HepG2 (cell line): ENCODE data around the gene LRRC3. TPM values are rescaled to one million over a fixed set of nuclear protein-coding genes. Genes with fewer than 3 reads are reported as not detected.

Experiments used
- JDP2 ChIP-seq: sonication (generic); formaldehyde crosslinking; IDR thresholded peaks from 2 replicates; pipeline ENCODE4 v1.8.1; 2022; ENCODE audit warnings: missing genetic modification reagents, borderline replicate concordance
- KDM5A ChIP-seq: fragments of 200-600 bp; sonication (generic); IDR thresholded peaks from 2 replicates; pipeline ENCODE4 v1.7.0; 2018; ENCODE audit warnings: antibody characterized with exemption, mild to moderate bottlenecking, low read length, borderline replicate concordance
- KLF16 ChIP-seq, 2 experiments: sonication (generic) in 1 of 2; formaldehyde crosslinking in 1 of 2; IDR thresholded peaks; 2 replicates each; pipeline versions ENCODE4 v1.6.1 to v1.8.0; 2016 to 2023; ENCODE audit warnings: missing genetic modification reagents in 2 of 2, missing compliant biosample characterization in 1 of 2
- MTA3 ChIP-seq: sonication (generic); formaldehyde crosslinking; IDR thresholded peaks from 2 replicates; pipeline ENCODE4 v1.4.0; 2020; ENCODE audit warnings: missing genetic modification reagents
- SSRP1 ChIP-seq: IDR thresholded peaks from 2 replicates; pipeline ENCODE4 v1.6.1; 2016; ENCODE audit warnings: control low read depth
- ZKSCAN5 ChIP-seq: sonication (generic); formaldehyde crosslinking; IDR thresholded peaks from 2 replicates; pipeline ENCODE4 v1.5.1; 2020; ENCODE audit warnings: mild to moderate bottlenecking, missing genetic modification reagents
- ZNF256 ChIP-seq: sonication (generic); formaldehyde crosslinking; conservative IDR thresholded peaks from 2 replicates; pipeline ENCODE4 v1.4.0; 2020; ENCODE audit warnings: missing genetic modification reagents
- ZNF747 ChIP-seq: sonication (generic); formaldehyde crosslinking; IDR thresholded peaks from 2 replicates; pipeline ENCODE4 v1.8.1; 2023; ENCODE audit warnings: missing genetic modification reagents, mild to moderate bottlenecking, borderline replicate concordance
- polyA plus RNA-seq, 8 experiments: library from polyadenylated mRNA; depleted of rRNA in 3 of 8; stranded (reverse) in 7 of 8; unstranded in 1 of 8; fragments of >200 nt; fragmentation: Illumina TruSeq in 4 of 8; extraction: Trizol in 4 of 8; gene quantifications; 2 replicates each; pipeline versions ENCODE4 v1.2.1 to v1.2.3, GENCODE V29; 2011 to 2016; ENCODE audit warnings: low read depth in 4 of 8, missing spikeins in 1 of 8, mixed read lengths in 1 of 8; ENCODE audit not compliant: insufficient read depth in 1 of 8
- total RNA-seq, 5 experiments: library from RNA; depleted of rRNA; stranded (reverse); fragments of >200 nt; fragmentation: Illumina TruSeq; extraction: Trizol; gene quantifications; 2 replicates each; pipeline ENCODE4 v1.2.3, GENCODE V29; 2016; ENCODE audit warnings: low read depth in 1 of 5
- TF ChIP-seq, protein P1 (sequence below): sonication (generic); formaldehyde crosslinking; IDR thresholded peaks from 2 replicates; pipeline ENCODE4 v1.4.0; 2020; ENCODE audit warnings: missing genetic modification reagents
- TF ChIP-seq, protein P2 (sequence below): sonication (generic); formaldehyde crosslinking; IDR thresholded peaks from 2 replicates; pipeline ENCODE4 v1.9.0; 2021; ENCODE audit warnings: mild to moderate bottlenecking, missing genetic modification reagents
- TF ChIP-seq, protein P3 (sequence below): sonication (generic); formaldehyde crosslinking; IDR thresholded peaks from 2 replicates; pipeline ENCODE4 v1.8.0; 2022; ENCODE audit warnings: missing genetic modification reagents, mild to moderate bottlenecking, moderate library complexity, borderline replicate concordance
- TF ChIP-seq, protein P4 (sequence below): IDR thresholded peaks from 2 replicates; pipeline ENCODE4 v1.6.1; 2016; ENCODE audit warnings: mild to moderate bottlenecking
- TF ChIP-seq, protein P5 (sequence below): sonication (generic); formaldehyde crosslinking; IDR thresholded peaks from 2 replicates; pipeline ENCODE4 v1.4.0; 2020; ENCODE audit warnings: missing genetic modification reagents
- TF ChIP-seq, protein P6 (sequence below), 2 experiments: fragments of 450-650 bp in 1 of 2; sonication (generic) in 1 of 2; formaldehyde crosslinking; IDR thresholded peaks; 2 replicates each; pipeline versions ENCODE4 v1.5.0 to v1.8.0; 2020 to 2022; ENCODE audit warnings: mild to moderate bottlenecking in 1 of 2, missing genetic modification reagents in 1 of 2

The LRRC3 gene
- total and polyA plus RNA-seq, 2 of the 13 experiments (the other 11 are each of a cell fraction or from before 2014, with no cell fraction given): 4.8 to 16.5 TPM

DNA sequence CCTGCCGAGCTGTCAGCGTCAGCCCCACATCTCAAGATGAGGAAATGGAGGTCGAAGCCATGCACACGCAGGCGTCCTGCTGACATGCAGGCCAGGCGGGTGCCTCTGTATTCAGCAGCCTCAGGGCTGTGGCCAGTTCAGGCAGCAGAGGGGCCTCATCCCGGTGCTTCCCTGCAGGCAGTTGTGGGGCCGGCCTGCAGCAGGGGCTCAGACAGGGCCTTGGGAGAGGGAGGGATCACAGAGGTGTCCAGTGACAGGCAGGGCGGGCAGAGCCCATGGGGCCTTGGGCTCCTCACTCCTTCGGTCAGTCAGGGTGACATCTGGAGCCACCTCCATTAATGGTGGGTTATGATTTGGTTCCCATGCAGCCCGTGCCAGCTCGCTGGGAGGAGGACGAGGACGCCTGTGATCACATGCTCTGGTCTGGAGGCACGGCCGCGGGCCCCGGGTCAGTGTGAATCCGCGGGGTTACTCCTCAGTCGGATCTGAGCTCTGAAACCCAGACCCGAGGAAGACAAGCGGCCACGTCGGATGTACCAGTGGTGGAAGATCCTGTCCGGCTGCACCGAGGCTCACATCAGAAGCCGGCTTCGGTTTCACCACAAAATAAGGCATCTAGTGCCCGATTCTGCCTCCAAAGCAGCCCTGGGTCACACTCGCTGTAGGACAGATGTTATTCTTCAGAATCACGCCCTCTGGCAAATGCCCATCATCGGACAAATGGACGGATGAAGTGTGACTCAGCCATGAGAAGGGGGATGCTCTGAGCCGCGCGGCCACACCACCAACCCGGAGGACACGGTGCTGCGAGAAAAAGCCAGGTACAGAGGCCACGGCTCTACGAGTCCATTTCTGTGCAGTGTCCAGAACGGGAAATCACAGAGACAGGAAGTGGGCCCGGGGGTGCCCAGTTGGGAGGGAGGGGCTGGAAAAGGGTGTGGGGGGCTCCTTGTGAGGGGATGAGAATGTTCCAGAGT is 51.3 kb downstream of the LRRC3 start (continued):
- TF ChIP-seq, protein P1, sequence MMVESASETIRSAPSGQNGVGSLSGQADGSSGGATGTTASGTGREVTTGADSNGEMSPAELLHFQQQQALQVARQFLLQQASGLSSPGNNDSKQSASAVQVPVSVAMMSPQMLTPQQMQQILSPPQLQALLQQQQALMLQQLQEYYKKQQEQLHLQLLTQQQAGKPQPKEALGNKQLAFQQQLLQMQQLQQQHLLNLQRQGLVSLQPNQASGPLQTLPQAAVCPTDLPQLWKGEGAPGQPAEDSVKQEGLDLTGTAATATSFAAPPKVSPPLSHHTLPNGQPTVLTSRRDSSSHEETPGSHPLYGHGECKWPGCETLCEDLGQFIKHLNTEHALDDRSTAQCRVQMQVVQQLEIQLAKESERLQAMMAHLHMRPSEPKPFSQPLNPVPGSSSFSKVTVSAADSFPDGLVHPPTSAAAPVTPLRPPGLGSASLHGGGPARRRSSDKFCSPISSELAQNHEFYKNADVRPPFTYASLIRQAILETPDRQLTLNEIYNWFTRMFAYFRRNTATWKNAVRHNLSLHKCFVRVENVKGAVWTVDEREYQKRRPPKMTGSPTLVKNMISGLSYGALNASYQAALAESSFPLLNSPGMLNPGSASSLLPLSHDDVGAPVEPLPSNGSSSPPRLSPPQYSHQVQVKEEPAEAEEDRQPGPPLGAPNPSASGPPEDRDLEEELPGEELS (CRISPR knock-in tag): no peak
- TF ChIP-seq, protein P2, sequence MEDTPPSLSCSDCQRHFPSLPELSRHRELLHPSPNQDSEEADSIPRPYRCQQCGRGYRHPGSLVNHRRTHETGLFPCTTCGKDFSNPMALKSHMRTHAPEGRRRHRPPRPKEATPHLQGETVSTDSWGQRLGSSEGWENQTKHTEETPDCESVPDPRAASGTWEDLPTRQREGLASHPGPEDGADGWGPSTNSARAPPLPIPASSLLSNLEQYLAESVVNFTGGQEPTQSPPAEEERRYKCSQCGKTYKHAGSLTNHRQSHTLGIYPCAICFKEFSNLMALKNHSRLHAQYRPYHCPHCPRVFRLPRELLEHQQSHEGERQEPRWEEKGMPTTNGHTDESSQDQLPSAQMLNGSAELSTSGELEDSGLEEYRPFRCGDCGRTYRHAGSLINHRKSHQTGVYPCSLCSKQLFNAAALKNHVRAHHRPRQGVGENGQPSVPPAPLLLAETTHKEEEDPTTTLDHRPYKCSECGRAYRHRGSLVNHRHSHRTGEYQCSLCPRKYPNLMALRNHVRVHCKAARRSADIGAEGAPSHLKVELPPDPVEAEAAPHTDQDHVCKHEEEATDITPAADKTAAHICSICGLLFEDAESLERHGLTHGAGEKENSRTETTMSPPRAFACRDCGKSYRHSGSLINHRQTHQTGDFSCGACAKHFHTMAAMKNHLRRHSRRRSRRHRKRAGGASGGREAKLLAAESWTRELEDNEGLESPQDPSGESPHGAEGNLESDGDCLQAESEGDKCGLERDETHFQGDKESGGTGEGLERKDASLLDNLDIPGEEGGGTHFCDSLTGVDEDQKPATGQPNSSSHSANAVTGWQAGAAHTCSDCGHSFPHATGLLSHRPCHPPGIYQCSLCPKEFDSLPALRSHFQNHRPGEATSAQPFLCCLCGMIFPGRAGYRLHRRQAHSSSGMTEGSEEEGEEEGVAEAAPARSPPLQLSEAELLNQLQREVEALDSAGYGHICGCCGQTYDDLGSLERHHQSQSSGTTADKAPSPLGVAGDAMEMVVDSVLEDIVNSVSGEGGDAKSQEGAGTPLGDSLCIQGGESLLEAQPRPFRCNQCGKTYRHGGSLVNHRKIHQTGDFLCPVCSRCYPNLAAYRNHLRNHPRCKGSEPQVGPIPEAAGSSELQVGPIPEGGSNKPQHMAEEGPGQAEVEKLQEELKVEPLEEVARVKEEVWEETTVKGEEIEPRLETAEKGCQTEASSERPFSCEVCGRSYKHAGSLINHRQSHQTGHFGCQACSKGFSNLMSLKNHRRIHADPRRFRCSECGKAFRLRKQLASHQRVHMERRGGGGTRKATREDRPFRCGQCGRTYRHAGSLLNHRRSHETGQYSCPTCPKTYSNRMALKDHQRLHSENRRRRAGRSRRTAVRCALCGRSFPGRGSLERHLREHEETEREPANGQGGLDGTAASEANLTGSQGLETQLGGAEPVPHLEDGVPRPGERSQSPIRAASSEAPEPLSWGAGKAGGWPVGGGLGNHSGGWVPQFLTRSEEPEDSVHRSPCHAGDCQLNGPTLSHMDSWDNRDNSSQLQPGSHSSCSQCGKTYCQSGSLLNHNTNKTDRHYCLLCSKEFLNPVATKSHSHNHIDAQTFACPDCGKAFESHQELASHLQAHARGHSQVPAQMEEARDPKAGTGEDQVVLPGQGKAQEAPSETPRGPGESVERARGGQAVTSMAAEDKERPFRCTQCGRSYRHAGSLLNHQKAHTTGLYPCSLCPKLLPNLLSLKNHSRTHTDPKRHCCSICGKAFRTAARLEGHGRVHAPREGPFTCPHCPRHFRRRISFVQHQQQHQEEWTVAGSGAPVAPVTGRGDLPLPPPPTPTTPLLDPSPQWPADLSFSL (CRISPR knock-in tag): no peak
- TF ChIP-seq KDM5A: no peak
- no peak for TF ChIP-seq JDP2 (CRISPR knock-in tag)
- TF ChIP-seq, protein P3, sequence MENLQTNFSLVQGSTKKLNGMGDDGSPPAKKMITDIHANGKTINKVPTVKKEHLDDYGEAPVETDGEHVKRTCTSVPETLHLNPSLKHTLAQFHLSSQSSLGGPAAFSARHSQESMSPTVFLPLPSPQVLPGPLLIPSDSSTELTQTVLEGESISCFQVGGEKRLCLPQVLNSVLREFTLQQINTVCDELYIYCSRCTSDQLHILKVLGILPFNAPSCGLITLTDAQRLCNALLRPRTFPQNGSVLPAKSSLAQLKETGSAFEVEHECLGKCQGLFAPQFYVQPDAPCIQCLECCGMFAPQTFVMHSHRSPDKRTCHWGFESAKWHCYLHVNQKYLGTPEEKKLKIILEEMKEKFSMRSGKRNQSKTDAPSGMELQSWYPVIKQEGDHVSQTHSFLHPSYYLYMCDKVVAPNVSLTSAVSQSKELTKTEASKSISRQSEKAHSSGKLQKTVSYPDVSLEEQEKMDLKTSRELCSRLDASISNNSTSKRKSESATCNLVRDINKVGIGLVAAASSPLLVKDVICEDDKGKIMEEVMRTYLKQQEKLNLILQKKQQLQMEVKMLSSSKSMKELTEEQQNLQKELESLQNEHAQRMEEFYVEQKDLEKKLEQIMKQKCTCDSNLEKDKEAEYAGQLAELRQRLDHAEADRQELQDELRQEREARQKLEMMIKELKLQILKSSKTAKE (CRISPR knock-in tag): no peak
- no peak for TF ChIP-seq SSRP1 (CRISPR knock-in tag)
- TF ChIP-seq, protein P4, sequence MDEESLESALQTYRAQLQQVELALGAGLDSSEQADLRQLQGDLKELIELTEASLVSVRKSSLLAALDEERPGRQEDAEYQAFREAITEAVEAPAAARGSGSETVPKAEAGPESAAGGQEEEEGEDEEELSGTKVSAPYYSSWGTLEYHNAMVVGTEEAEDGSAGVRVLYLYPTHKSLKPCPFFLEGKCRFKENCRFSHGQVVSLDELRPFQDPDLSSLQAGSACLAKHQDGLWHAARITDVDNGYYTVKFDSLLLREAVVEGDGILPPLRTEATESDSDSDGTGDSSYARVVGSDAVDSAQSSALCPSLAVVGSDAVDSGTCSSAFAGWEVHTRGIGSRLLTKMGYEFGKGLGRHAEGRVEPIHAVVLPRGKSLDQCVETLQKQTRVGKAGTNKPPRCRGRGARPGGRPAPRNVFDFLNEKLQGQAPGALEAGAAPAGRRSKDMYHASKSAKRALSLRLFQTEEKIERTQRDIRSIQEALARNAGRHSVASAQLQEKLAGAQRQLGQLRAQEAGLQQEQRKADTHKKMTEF (CRISPR knock-in tag): no peak
- TF ChIP-seq, protein P5, sequence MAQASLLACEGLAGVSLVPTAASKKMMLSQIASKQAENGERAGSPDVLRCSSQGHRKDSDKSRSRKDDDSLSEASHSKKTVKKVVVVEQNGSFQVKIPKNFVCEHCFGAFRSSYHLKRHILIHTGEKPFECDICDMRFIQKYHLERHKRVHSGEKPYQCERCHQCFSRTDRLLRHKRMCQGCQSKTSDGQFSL (CRISPR knock-in tag): peak; percentile 53; the same call in 1 of the 2 replicates
- no peak for TF ChIP-seq MTA3 (CRISPR knock-in tag)
- TF ChIP-seq ZKSCAN5: no peak
- no peak for TF ChIP-seq KLF16 (CRISPR knock-in tag; IDR thresholded peaks at IDR 0.05)
- TF ChIP-seq ZNF747: no peak
- TF ChIP-seq ZNF256 (CRISPR knock-in tag): 0 out of 2 replicates have a peak, but pooled peaks have one; percentile 39
- TF ChIP-seq, protein P6, sequence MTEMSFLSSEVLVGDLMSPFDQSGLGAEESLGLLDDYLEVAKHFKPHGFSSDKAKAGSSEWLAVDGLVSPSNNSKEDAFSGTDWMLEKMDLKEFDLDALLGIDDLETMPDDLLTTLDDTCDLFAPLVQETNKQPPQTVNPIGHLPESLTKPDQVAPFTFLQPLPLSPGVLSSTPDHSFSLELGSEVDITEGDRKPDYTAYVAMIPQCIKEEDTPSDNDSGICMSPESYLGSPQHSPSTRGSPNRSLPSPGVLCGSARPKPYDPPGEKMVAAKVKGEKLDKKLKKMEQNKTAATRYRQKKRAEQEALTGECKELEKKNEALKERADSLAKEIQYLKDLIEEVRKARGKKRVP (CRISPR knock-in tag; IDR thresholded peaks at IDR 0.05): no peak
